T1000 (cell line): Measurements from ENCODE around the gene MAN2B1.
"Not testable (repeated sequence)": the region's sequence is repeated elsewhere in the genome, so short reads cannot be mapped to it uniquely, and the experiment has no call there.

ENCODE experiments used
- DNase-seq: peaks from one replicate; lab custom pipeline; 2025; ENCODE audit warnings: mixed read lengths; lab: John Stamatoyannopoulos, UW

The MAN2B1 gene

GRCh38 chr19:12657966-12658365 is 8.6 kb downstream of the MAN2B1 start:
- DNase-seq, result no peak

GRCh38 chr19:12656899-12657571 is 9.5 kb downstream of the MAN2B1 start:
- no peak for DNase-seq

DNA sequence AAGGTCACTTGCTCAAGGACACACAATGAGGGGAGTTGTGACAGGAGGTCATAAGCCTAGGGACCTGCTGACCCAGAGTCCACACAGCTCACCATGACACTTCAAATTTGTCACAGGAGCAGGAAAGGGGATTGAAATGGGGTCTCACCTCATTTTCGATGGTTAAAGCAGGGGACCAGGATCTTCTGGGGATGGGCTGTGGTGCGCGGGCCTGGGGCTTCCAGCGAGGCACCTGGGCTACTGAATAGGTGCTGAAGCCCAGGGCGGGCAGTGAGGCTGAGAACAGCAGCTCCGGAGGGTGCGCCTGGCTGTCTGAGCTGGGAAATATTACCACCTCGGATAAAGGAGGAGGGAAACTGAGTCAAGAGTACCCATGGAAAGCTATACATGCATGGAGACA is 11.0 kb downstream of the MAN2B1 start:
- no peak for DNase-seq

GRCh38 chr19:12652219-12652618 is 14.3 kb downstream of the MAN2B1 start:
- DNase-seq, result no peak

DNA sequence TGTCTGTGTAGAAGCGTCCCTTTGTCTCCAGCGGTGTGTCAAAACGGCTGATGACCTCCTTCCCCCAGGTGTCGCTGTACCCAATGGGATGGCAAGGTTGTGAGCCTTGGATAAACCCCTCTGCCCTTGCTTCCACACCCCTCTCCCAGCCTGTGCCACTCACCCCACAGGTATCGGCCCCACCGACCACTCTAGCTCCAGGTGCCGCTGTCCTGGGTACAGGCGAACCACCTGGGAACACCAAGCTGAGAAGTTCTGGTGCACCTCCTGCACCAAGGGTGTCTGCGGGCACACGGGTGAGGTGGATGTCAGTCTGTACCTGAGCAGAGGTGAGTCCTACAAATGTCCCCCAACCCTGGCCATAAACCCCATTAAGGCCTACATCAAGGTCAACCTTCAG is 16.6 kb downstream of the MAN2B1 start:
- DNase-seq, result no peak

GRCh38 chr19:12648088-12648487 is 18.5 kb downstream of the MAN2B1 start:
- no peak for DNase-seq

DNA sequence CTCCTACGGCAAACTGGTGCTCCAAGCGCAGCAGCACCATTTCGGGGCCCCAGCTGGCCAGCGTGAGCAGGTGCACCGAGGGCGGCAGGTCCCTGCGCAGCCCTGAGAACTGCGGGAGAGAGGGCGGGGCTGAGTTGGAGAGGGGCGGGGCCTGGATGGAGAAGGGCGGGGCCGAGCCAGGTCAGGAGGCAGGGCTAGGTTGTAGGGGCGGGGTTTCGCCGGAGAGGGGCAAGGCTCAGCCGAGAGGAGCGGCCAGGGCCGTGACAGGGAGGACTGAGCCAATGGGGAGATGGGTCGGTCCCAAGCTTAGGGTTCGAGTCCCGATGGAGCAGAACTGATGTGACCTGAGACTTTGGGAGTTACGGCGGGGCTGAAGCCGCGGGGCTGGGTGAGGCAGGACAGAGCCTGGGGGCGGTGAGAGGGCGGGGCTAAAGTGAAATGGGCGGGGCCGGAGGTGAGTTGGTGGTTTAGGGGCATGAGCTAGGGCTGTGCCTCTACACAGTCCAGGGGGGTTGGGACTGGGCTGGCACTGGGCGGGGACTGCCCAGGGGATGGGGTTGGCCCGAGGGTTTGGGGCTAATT is 19.0 kb downstream of the MAN2B1 start:
- no peak for DNase-seq

- no peak for DNase-seq
Observed at GRCh38 chr19:12647047-12647446, 19.5 kb downstream of the MAN2B1 start.

DNA sequence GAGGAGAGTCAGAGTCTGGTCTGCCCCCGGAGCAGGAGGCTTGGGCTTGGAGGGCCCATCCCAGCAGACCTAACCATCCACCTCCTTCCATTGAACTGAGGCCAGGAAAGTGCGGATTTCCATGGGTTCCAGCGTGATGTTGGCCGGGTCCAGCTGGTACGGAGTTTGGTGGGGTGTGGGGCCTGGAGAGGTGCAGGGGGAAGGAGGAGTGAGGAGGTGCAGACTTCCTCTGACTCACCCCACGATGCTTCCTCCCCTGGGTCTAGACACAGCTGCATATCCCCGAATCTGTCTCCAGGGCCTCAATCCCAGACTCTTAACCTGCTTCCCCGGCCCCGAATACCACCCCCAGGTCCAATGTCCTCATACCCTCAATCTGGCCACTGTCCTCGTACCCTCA is 20.0 kb downstream of the MAN2B1 start:
- DNase-seq, result no peak

GRCh38 chr19:12643716-12644115 is 22.8 kb downstream of the MAN2B1 start:
- DNase-seq, result not testable (repeated sequence)

DNA sequence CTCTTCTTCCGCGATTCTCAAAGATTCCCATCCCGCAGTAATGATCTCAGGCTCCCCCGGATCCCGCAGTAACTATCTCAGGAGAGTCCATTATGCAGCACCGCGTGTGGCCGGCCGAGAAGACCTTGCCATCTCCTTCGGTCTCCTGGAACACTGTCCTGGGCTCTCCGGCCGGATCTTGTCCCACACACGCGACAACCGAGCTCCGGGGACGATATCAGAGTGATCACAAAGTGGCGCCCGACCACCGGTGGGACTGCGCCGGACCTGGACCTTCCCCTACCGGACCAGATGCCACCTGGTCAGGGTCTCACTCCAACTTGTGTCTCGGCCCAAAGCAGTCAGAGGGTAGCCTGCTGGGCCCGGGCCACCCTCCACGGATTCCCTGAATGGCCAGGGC is 24.0 kb downstream of the MAN2B1 start:
- DNase-seq, result no peak

- no peak for DNase-seq
Observed at GRCh38 chr19:12641456-12641855, 25.1 kb downstream of the MAN2B1 start.

DNA sequence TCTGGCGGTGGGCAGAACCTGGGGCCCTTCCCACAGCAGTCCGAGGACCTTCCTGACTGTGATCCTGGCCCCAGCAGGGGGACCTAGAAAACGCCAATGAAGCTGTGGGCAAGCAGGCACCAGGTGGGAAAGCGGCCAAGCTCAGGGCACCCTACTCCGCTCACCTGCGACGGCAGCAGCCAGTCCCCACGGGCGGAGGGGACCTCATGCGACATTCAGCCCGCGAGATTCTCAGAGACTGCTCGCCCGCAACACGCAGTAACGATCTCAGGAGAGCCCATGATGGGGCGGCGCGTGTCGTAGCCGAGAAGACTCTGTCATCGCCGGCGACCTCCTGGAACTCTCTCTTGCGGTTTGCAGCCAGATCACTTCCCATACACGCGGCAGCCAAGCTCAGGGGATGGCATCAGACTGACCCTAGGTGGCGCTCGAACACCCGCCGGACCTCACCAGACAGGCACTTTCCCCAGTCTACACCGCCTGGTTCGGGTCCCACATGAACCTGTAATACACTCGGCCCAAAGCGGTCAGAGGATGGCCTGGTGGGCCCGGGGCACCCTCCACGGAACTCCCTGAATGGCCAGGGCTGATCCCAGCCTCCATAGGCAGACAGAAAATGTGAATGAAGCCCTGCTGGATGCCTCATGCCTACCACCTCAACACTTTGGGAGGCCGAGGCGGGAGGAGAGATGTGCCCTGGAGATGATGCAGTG is 26.5 kb downstream of the MAN2B1 start:
- DNase-seq, result no peak

DNA sequence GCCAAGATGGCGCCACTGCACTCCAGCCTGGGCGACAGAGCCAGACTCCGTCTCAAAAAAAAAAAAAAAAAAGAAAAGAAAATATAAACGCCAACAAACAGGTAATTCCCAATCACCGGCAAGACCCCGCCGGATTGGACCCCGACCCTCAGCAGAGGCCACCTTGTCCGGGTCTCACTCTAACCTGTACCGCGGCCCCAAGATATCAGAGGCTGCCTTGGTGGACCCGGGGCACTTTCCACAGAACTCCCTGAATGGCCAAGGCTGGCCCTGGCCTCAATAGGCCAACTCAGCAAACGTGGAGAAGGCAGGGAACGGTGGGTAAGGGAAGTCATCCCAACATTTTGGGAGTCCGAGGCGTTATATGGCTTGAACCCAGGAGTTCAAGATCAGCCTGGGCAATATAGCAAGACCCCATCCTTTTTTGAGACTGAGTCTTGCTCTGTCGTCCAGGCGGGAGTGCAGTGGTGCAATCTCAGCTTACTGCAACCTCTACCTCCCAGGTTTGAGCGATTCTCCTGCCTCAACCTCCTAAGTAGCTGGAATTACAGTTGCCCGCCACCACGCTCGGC is 27.8 kb downstream of the MAN2B1 start:
- DNase-seq, result no peak

DNA sequence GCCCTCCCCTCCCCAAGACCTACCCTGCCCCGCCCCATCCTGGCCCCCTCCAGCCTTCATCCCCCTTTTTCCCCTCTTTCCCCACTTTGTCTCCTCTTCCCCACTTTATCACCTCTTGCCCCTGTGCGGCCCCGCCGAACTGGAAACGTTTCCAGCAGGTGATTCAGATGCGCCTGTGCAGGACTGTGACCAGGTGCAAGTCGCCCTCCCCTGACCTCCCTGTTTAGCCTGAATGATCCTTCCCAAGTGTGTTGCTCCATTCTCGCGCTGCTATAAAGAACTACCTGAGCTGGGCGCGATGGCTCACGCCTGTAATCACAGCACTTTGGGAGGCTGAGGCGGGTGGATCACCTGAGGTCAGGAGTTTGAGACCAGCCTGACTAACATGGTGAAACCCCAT is 29.9 kb downstream of the MAN2B1 start:
- no peak for DNase-seq

- DNase-seq, result no peak
Observed at GRCh38 chr19:12629215-12629614, 37.3 kb downstream of the MAN2B1 start.

DNA sequence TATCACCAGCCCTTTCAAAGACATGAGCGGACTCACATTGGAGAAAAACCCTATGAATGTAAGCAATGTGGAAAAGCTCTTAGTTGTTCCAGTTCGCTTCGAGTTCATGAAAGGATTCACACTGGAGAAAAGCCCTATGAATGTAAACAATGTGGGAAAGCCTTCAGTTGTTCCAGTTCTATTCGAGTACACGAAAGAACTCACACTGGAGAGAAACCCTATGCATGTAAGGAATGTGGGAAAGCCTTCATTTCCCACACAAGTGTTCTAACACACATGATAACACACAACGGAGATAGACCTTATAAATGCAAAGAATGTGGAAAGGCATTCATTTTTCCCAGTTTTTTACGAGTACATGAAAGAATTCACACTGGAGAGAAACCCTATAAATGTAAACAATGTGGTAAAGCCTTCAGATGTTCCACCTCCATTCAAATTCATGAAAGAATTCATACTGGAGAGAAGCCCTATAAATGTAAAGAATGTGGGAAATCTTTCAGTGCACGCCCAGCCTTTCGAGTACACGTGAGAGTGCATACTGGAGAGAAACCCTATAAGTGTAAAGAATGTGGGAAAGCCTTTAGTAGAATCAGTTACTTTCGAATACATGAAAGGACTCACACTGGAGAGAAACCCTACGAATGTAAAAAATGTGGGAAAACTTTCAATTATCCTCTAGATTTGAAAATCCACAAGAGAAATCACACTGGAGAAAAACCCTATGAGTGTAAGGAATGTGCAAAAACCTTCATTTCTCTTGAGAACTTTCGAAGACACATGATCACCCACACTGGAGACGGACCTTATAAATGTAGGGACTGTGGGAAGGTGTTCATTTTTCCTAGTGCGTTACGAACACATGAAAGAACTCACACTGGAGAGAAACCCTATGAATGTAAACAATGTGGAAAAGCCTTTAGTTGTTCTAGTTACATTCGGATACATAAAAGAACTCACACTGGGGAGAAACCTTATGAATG is 38.2 kb downstream of the MAN2B1 start:
- no peak for DNase-seq

DNA sequence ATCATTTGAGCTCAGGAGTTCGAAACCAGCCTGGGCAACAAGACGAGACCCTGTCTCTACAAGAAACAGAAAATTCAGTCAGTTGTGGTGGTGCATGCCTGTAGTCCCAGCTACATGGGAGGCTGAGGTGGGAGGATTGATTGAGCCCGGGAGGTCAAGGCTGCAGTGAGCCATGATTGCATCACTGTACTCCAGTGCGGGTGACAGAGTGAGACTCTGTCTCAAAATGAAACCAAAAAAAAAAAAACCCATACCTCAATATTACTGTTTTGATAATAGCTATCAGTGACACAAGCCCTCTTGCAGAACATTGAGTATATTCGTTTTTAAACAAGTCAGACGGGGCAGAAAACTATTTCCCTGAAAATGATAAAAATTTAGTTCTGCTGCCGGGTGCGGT is 39.6 kb downstream of the MAN2B1 start:
- no peak for DNase-seq

GRCh38 chr19:12623361-12624031 is 43.0 kb downstream of the MAN2B1 start:
- DNase-seq, result no peak

DNA sequence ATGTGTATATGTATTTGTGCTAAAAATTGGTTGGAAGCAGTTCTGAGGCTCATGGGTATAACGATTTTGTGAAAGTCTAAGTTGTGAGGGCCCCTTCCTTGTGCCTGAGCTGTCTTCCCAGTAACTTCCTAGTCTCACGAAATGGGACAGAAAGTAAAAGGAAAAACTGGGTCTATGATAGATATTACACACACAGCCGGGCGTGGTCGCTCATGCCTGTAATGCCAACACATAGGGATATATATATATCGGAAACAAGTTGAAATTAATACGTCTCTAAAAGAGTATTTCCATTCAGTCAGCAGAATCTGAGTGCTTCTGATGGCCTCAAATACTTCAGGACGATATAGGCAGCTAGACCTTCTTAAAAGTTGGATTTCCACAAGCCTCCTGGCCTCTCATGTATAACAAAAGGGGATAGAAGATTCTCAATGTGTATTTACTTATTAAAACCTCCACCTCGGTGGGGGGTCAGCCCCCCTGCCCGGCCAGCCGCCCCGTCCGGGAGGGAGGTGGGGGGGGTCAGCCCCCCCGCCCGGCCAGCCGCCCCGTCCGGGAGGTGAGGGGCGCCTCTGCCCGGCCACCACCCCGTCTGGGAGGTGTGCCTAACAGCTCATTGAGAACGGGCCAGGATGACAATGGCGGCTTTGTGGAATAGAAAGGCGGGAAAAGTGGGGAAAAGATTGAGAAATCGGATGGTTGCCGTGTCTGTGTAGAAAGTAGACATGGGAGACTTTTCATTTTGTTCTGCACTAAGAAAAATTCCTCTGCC is 45.1 kb downstream of the MAN2B1 start:
- not testable (repeated sequence) for DNase-seq

DNA sequence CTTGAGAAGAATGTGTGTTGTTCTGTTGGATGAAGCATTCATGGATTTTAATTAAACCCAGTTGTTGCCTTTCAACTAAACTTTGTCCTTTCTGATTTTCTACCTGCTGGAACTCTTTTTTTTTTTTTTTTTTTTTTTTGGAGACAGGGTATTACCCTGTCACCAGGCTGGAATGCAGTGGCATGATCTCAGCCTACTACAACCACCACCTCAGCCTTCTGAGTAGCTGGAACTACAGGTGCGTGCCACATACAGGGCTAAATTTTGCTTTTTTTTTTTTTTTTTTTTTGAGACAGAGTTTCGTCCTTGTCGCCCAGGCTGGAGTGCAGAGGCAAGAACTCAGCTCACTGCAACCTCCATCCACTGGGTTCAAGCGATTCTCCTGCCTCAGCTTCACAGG is 48.9 kb downstream of the MAN2B1 start:
- DNase-seq, result no peak
